AG09319 (cell line): ENCODE measurements around the gene RUNX1.

Experiments
- DNase-seq: peaks from one replicate; pipeline ENCODE4 v3.0.0-alpha.2; 2010; ENCODE audit warnings: low read depth; ENCODE audit errors: extremely low read depth
- CTCF ChIP-seq: IDR thresholded peaks from 2 replicates; pipeline ENCODE4 v1.5.1; 2011; ENCODE audit warnings: low read depth, mild to moderate bottlenecking, inconsistent platforms, low read length, moderate library complexity

Gene RUNX1

DNA sequence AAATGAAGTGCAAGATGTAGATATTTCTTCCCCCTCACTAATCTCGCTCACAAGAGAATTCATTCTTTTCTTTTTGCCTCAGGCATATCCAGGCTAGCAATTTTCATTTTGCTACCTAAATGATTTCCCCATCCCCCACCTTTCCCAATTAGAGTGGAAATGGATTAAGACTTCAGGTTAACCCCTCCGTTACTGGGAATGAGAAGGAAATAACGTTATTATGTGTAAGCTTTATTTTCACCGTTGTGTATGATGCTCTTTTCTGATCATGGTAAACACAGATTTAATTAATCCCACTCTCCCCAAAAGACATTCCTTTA is 143.9 kb downstream of the RUNX1 start:
- no peak for DNase-seq
- no peak for TF ChIP-seq CTCF

- no peak for DNase-seq
- TF ChIP-seq CTCF = no peak
Measured at GRCh38 chr21:34904526-34905217, 144.4 kb downstream of the RUNX1 start.

DNA sequence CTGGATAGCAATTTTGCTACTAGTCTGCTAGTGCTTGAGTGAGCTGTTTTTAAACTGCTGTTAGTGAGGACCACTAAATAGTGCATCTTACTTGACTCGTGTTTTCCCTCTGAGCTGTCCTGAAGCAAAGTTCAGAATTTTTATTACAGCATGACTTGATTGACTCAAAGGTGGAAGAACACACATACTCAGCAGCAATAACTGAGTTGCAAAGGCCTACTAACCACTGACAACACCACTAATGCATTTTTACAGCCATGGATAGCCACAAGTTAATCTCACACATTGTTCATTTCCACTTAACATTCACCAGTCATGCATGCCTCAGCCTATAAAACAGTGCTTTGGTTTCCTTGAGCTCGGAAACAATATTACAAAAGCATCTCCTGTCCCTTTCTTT is 148.7 kb downstream of the RUNX1 start:
- DNase-seq = no peak
- TF ChIP-seq CTCF = no peak

GRCh38 chr21:34899760-34900159 is 149.3 kb downstream of the RUNX1 start:
- no peak for TF ChIP-seq CTCF
- no peak for DNase-seq

GRCh38 chr21:34899302-34899701 is 149.8 kb downstream of the RUNX1 start:
- DNase-seq = no peak
- no peak for TF ChIP-seq CTCF

DNA sequence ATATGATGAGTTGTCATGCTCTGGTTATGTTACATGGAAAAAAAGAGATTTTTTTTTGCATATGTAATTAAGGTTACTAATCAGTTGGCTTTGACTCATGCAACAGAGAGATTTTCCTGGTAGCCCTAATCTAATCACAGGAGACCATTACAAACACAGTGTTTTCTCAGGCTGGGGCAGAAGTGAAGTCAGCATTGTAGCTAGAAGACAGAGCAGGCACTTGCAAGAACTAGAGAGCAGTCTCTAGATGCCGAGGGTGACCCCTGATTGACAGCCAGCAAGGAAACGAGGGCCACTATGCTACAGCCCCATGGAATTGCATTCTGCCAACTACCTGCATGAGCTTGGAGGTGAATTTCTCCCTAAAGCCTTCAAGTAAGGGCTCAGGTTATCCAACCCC is 151.3 kb downstream of the RUNX1 start:
- TF ChIP-seq CTCF = no peak
- DNase-seq = no peak

GRCh38 chr21:34894401-34894800 is 154.7 kb downstream of the RUNX1 start:
- no peak for DNase-seq
- TF ChIP-seq CTCF = no peak
